H9 (cell line): ENCODE measurements around the gene EXD1. TPM values are rescaled to one million over a fixed set of nuclear protein-coding genes. Genes with fewer than 3 reads are reported as not detected.

ENCODE experiments used
- DNase-seq: peaks from one replicate; pipeline ENCODE4 v3.0.0-alpha.2; 2017
- H2AFZ ChIP-seq: one replicate; pipeline ENCODE4 v1.6.1; 2013; ENCODE audit warnings: mild to moderate bottlenecking, low read length, control low read depth, moderate library complexity
- H2AK5ac ChIP-seq: 2 replicates; pipeline ENCODE4 v1.6.1; 2013; ENCODE audit warnings: low read length, control low read depth, mixed read lengths; ENCODE audit not compliant: insufficient read length
- H2BK120ac ChIP-seq: one replicate; pipeline ENCODE4 v1.6.1; 2013; ENCODE audit warnings: low read depth, mild to moderate bottlenecking, low read length, control low read depth, inconsistent platforms; ENCODE audit not compliant: poor library complexity, severe bottlenecking
- H2BK12ac ChIP-seq: 2 replicates; pipeline ENCODE4 v1.6.1; 2013; ENCODE audit warnings: low read length, control low read depth, mixed read lengths, low read depth; ENCODE audit not compliant: insufficient read length
- H2BK15ac ChIP-seq: 2 replicates; pipeline ENCODE4 v1.6.1; 2013; ENCODE audit warnings: low read depth, low read length, control low read depth
- H2BK20ac ChIP-seq: one replicate; pipeline ENCODE4 v1.6.1; 2013; ENCODE audit warnings: low read depth, mild to moderate bottlenecking, low read length, control low read depth, inconsistent platforms; ENCODE audit not compliant: poor library complexity, severe bottlenecking
- H2BK5ac ChIP-seq: 2 replicates; pipeline ENCODE4 v1.6.1; 2013; ENCODE audit warnings: low read length, control low read depth, mixed read lengths; ENCODE audit not compliant: insufficient read length
- H3K14ac ChIP-seq: 2 replicates; pipeline ENCODE4 v1.6.1; 2013; ENCODE audit warnings: low read length, control low read depth; ENCODE audit not compliant: insufficient read depth
- H3K18ac ChIP-seq: 2 replicates; pipeline ENCODE4 v1.6.1; 2013; ENCODE audit warnings: low read depth, mild to moderate bottlenecking, mixed read lengths, low read length, control low read depth; ENCODE audit not compliant: insufficient read length
- H3K23ac ChIP-seq: 2 replicates; pipeline ENCODE4 v1.6.1; 2013; ENCODE audit warnings: low read length, control low read depth, mixed read lengths, low read depth; ENCODE audit not compliant: insufficient read length
- H3K23me2 ChIP-seq: 2 replicates; pipeline ENCODE4 v1.6.1; 2013; ENCODE audit warnings: low read depth, mild to moderate bottlenecking, mixed read lengths, low read length, control low read depth; ENCODE audit not compliant: insufficient read length, poor library complexity, severe bottlenecking
- H3K27ac ChIP-seq: 2 replicates; pipeline ENCODE4 v1.5.1; 2013; ENCODE audit warnings: low read length, control low read depth, mixed read lengths, low read depth; ENCODE audit not compliant: insufficient read length
- H3K27me3 ChIP-seq: 2 replicates; pipeline ENCODE4 v1.6.1; 2013; ENCODE audit warnings: low read length, control low read depth, inconsistent platforms; ENCODE audit not compliant: insufficient read depth
- H3K4ac ChIP-seq: 2 replicates; pipeline ENCODE4 v1.6.1; 2013; ENCODE audit warnings: low read depth, mild to moderate bottlenecking, control low read depth, inconsistent platforms, low read length, moderate library complexity
- H3K4me1 ChIP-seq: 2 replicates; pipeline ENCODE4 v1.6.1; 2013; ENCODE audit warnings: low read length, control low read depth, inconsistent platforms; ENCODE audit not compliant: insufficient read depth
- H3K4me2 ChIP-seq: 2 replicates; pipeline ENCODE4 v1.6.1; 2013; ENCODE audit warnings: low read length, control low read depth, mixed read lengths; ENCODE audit not compliant: insufficient read length, insufficient read depth
- H3K56ac ChIP-seq: 2 replicates; pipeline ENCODE4 v1.6.1; 2013; ENCODE audit warnings: low read depth, mild to moderate bottlenecking, mixed read lengths, low read length, control low read depth; ENCODE audit not compliant: insufficient read length
- H3K79me1 ChIP-seq: 2 replicates; pipeline ENCODE4 v1.6.1; 2013; ENCODE audit warnings: low read depth, mild to moderate bottlenecking, moderate library complexity, low read length, control low read depth, inconsistent platforms; ENCODE audit not compliant: insufficient read depth, poor library complexity, severe bottlenecking
- H3K79me2 ChIP-seq: 2 replicates; pipeline ENCODE4 v1.6.1; 2013; ENCODE audit warnings: low read length, control low read depth, inconsistent platforms; ENCODE audit not compliant: insufficient read depth
- H3K9ac ChIP-seq: 2 replicates; pipeline ENCODE4 v1.6.1; 2013; ENCODE audit warnings: low read length, control low read depth, mixed read lengths; ENCODE audit not compliant: insufficient read length; ENCODE audit errors: extremely low read depth
- H3K9me3 ChIP-seq: one replicate; pipeline ENCODE4 v1.6.1; 2013; ENCODE audit warnings: low read depth, low read length, inconsistent platforms; ENCODE audit not compliant: control insufficient read depth
- H3T11ph ChIP-seq: one replicate; pipeline ENCODE4 v1.6.1; 2013; ENCODE audit warnings: mild to moderate bottlenecking, low read length, control low read depth, inconsistent platforms
- H4K20me1 ChIP-seq: one replicate; pipeline ENCODE4 v1.6.1; 2013; ENCODE audit not compliant: control insufficient read depth, insufficient read length, insufficient read depth
- H4K5ac ChIP-seq: 2 replicates; pipeline ENCODE4 v1.6.1; 2013; ENCODE audit warnings: low read depth, mild to moderate bottlenecking, mixed read lengths, low read length, control low read depth; ENCODE audit not compliant: insufficient read length
- H4K8ac ChIP-seq: replicated peaks from 2 replicates; pipeline ENCODE4 v1.6.1; 2013; ENCODE audit warnings: low read length, control low read depth, mixed read lengths, low read depth; ENCODE audit not compliant: insufficient read length
- H4K91ac ChIP-seq: 2 replicates; pipeline ENCODE4 v1.6.1; 2013; ENCODE audit warnings: low read depth, mild to moderate bottlenecking, moderate library complexity, mixed read lengths, low read length, control low read depth; ENCODE audit not compliant: insufficient read length
- H3K27ac Mint-ChIP-seq, 3 experiments: 2 replicates in 2 of 3; 3 replicates in 1 of 3; pipeline ENCODE4 v1.8.0; 2020 to 2021; ENCODE audit warnings: mixed read lengths in 3 of 3, mild to moderate bottlenecking in 1 of 3, moderate library complexity in 1 of 3
- H3K27me3 Mint-ChIP-seq: 2 replicates; pipeline ENCODE4 v1.8.0; 2021; ENCODE audit warnings: low read depth, mild to moderate bottlenecking, moderate library complexity, mixed read lengths
- H3K36me3 Mint-ChIP-seq, 3 experiments: 2 replicates in 2 of 3; 3 replicates in 1 of 3; pipeline ENCODE4 v1.8.0; 2020 to 2021; ENCODE audit warnings: low read depth in 3 of 3, mixed read lengths in 3 of 3; ENCODE audit not compliant: insufficient read depth in 1 of 3
- H3K4me1 Mint-ChIP-seq, 2 experiments: 2 replicates each; pipeline ENCODE4 v1.8.0; 2020; ENCODE audit warnings: mixed read lengths in 2 of 2
- H3K4me3 Mint-ChIP-seq, 2 experiments: 2 replicates in 1 of 2; 3 replicates in 1 of 2; pipeline ENCODE4 v1.8.0; 2020 to 2021; ENCODE audit warnings: mild to moderate bottlenecking in 2 of 2, mixed read lengths in 2 of 2, moderate library complexity in 1 of 2
- H3K9me3 Mint-ChIP-seq, 2 experiments: 2 replicates in 1 of 2; 3 replicates in 1 of 2; pipeline ENCODE4 v1.8.0; 2020; ENCODE audit warnings: mild to moderate bottlenecking in 2 of 2, mixed read lengths in 2 of 2, moderate library complexity in 1 of 2
- WGBS: extraction: QIAGEN DNeasy Blood & Tissue Kit; methylation state at CpG from one replicate; pipeline ENCODE4 v1.1.7; 2013; ENCODE audit warnings: missing lambda C conversion rate, low lambda C conversion rate, mixed read lengths; ENCODE audit not compliant: insufficient read length; ENCODE audit errors: extremely low coverage; 5-methylcytosine and 5-hydroxymethylcytosine counted together
- total RNA-seq: library from RNA; stranded (reverse); gene quantifications from 2 replicates; pipeline ENCODE4 v1.2.1, GENCODE V29; 2021
- TF ChIP-seq, protein P1 (sequence below): fragments of 200-600 bp; sonication (generic); conservative IDR thresholded peaks from 3 replicates; pipeline ENCODE4 v1.8.0; 2021; ENCODE audit warnings: antibody characterized with exemption, mild to moderate bottlenecking

The EXD1 gene
- total RNA-seq, 1 experiment from 2014 or later: not detected

DNA sequence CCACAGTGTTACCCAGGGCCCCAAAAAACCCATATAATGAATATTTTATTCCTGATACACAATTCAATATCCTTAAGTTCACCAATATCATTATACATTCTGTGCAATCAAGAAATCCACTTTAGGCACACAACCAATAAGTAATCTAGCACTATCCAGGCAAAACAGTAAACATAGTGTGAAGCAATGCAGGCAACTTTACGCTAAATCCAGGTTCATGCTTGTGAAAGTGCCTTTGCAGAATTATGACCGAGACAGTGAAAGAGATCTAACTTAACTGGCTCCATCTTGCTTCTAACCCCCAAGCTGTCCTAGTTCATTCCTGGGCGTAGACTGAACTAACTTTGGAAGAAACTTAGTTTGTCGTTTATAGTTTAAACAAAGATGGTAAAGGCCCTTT, 80.3 kb downstream of the EXD1 start:
- H3K56ac ChIP-seq: no peak overlapping the region
- WGBS: no CpG with 5 or more reads among the region's 4 CpGs
- peaks cover 3 to 5% of the 10 kb centered on the region in 2 experiments; a peak in 3 of 5 replicates for H3K9me3 Mint-ChIP-seq

More for the DNA sequence above, 80.3 kb downstream of the EXD1 start:
- Histone ChIP-seq H3K23ac (no peak overlapping the region), H4K8ac (no peak overlapping the region), H3K4ac (no peak overlapping the region), H2BK15ac (no peak overlapping the region), H3K18ac (no peak overlapping the region), H3K4me2 (no peak overlapping the region), H2BK12ac (no peak overlapping the region), H2AK5ac (no peak overlapping the region), H3K14ac (no peak overlapping the region), H3K79me2 (no peaks in the 10 kb centered on the region), H3T11ph (no peak overlapping the region), H3K27me3 (no peaks in the 10 kb centered on the region), H4K91ac (no peak overlapping the region), H3K23me2 (peaks cover 4% of the 10 kb centered on the region), H2BK20ac (no peak overlapping the region), H4K5ac (no peak overlapping the region), H3K9me3 (no peaks in the 10 kb centered on the region), H2BK120ac (no peak overlapping the region), H2AFZ (no peak overlapping the region), H3K27ac (no peak overlapping the region), H2BK5ac (no peak overlapping the region), H4K20me1 (no peaks in the 10 kb centered on the region), H3K9ac (no peak overlapping the region), H3K4me1 (no peaks in the 10 kb centered on the region), H3K79me1 (no peaks in the 10 kb centered on the region)
- H3K36me3 Mint-ChIP-seq: 0 out of 7 replicates have a peak, but pooled peaks cover 0 to 3% (median 0%) of the 10 kb centered on the region in 3 experiments
- no peaks in the 10 kb centered on the region for H3K4me1 Mint-ChIP-seq
- TF ChIP-seq, protein P1, sequence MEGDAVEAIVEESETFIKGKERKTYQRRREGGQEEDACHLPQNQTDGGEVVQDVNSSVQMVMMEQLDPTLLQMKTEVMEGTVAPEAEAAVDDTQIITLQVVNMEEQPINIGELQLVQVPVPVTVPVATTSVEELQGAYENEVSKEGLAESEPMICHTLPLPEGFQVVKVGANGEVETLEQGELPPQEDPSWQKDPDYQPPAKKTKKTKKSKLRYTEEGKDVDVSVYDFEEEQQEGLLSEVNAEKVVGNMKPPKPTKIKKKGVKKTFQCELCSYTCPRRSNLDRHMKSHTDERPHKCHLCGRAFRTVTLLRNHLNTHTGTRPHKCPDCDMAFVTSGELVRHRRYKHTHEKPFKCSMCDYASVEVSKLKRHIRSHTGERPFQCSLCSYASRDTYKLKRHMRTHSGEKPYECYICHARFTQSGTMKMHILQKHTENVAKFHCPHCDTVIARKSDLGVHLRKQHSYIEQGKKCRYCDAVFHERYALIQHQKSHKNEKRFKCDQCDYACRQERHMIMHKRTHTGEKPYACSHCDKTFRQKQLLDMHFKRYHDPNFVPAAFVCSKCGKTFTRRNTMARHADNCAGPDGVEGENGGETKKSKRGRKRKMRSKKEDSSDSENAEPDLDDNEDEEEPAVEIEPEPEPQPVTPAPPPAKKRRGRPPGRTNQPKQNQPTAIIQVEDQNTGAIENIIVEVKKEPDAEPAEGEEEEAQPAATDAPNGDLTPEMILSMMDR: no peak
- H3K27me3 Mint-ChIP-seq: no peaks in the 10 kb centered on the region
- H3K27ac Mint-ChIP-seq: no peak overlapping the region
- no peak for DNase-seq
- no peak overlapping the region for H3K4me3 Mint-ChIP-seq
